GM12878 (cell line): Measurements from ENCODE around the gene S1PR2. TPM values are rescaled to one million over a fixed set of nuclear protein-coding genes. Genes with fewer than 3 reads are reported as not detected.

Experiments used
- ATF2 ChIP-seq: IDR thresholded peaks from 2 replicates; pipeline ENCODE4 v1.6.1; 2012; ENCODE audit warnings: low read length, inconsistent platforms
- BACH1 ChIP-seq: fragments of 450-650 bp; IDR thresholded peaks from 2 replicates; pipeline ENCODE4 v1.6.1; 2017; ENCODE audit warnings: mild to moderate bottlenecking, borderline replicate concordance
- BCL11A ChIP-seq: IDR thresholded peaks from 2 replicates; pipeline ENCODE4 v1.6.1; 2011; ENCODE audit warnings: low read depth, low read length
- IKZF2 ChIP-seq, 2 experiments: fragments of 450-650 bp; IDR thresholded peaks; 2 replicates each; pipeline ENCODE4 v1.6.1; 2017; ENCODE audit warnings: mild to moderate bottlenecking in 2 of 2, moderate library complexity in 2 of 2
- MLLT1 ChIP-seq: fragments of 450-650 bp; IDR thresholded peaks from 2 replicates; pipeline ENCODE4 v1.6.1; 2016; ENCODE audit warnings: mild to moderate bottlenecking
- PBX3 ChIP-seq: IDR thresholded peaks from 2 replicates; pipeline ENCODE4 v1.6.1; 2011; ENCODE audit warnings: mild to moderate bottlenecking, low read depth, low read length, moderate library complexity; ENCODE audit not compliant: insufficient replicate concordance
- RFX5 ChIP-seq: IDR thresholded peaks from 2 replicates; pipeline ENCODE4 v1.6.1; 2011; ENCODE audit warnings: low read depth, low read length, improper control_type of control experiment
- SMAD1 ChIP-seq: fragments of 450-650 bp; IDR thresholded peaks from 2 replicates; pipeline ENCODE4 v1.6.1; 2018; ENCODE audit warnings: mild to moderate bottlenecking, low read depth; ENCODE audit not compliant: partially characterized antibody
- SMAD5 ChIP-seq: IDR thresholded peaks from 2 replicates; pipeline ENCODE4 v1.6.1; 2016; ENCODE audit warnings: antibody characterized with exemption, low read depth
- polyA plus RNA-seq, 11 experiments: library from polyadenylated mRNA; depleted of rRNA in 4 of 11; unstranded in 6 of 11; stranded (reverse) in 5 of 11; fragments of >200 nt; fragmentation: Nextera tagmentation in 4 of 11; fragmentation: Illumina TruSeq in 1 of 11; extraction: Ambion mirVana in 4 of 11; extraction: Trizol in 1 of 11; gene quantifications; 1 replicate in 1 of 11; 2 replicates in 10 of 11; pipeline versions ENCODE4 v1.2.1 to v1.2.3, GENCODE V29; 2011 to 2016; ENCODE audit warnings: inconsistent platforms in 2 of 11, missing spikeins in 2 of 11, low read depth in 1 of 11
- total RNA-seq, 4 experiments: library from RNA; depleted of rRNA in 3 of 4; stranded (reverse); fragments of >200 nt in 3 of 4; fragmentation: Illumina TruSeq in 1 of 4; extraction: Trizol in 1 of 4; gene quantifications; 2 replicates each; pipeline versions ENCODE4 v1.2.1 to v1.2.3, GENCODE V29; 2013 to 2021
- TF ChIP-seq, protein P1 (sequence below): IDR thresholded peaks from 2 replicates; pipeline ENCODE4 v1.6.1; 2012; ENCODE audit warnings: low read depth, low read length, improper control_type of control experiment

Gene S1PR2
- total and polyA plus RNA-seq, 10 of the 15 experiments (the other 5 are each of a cell fraction or from before 2014, with no cell fraction given): 4.9 to 26.8 (median 11.6) TPM

GRCh38 chr19:10230173-10230860, 814 bp downstream of the S1PR2 start (continued):
- TF ChIP-seq MLLT1 (peak; percentile 82), IKZF2 (IDR thresholded peaks at IDR 0.05) (peak in 1 of 2 experiments; percentile 44; a peak in 3 of 4 replicates), SMAD5 (no peak; the same call in 1 of the 2 replicates), PBX3 (no peak), ATF2 (no peak), BCL11A (no peak), BACH1 (peak; percentile 99), SMAD1 (no peak), RFX5 (no peak)
- TF ChIP-seq, protein P1, sequence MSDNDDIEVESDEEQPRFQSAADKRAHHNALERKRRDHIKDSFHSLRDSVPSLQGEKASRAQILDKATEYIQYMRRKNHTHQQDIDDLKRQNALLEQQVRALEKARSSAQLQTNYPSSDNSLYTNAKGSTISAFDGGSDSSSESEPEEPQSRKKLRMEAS: no peak; the same call in 1 of the 2 replicates
